Measurements from ENCODE around the gene MSL3B.
"Not testable (repeated sequence)": the region's sequence is repeated elsewhere in the genome, so short reads cannot be mapped to it uniquely, and the experiment has no call there.

Gene MSL3B

GRCh38 chr2:233867993-233868532 is at the start of gene MSL3B:
Gene MSL3B (minus strand): TSS chr2:233868386.
- DNase-seq = peak; percentile 40 to 56

DNA sequence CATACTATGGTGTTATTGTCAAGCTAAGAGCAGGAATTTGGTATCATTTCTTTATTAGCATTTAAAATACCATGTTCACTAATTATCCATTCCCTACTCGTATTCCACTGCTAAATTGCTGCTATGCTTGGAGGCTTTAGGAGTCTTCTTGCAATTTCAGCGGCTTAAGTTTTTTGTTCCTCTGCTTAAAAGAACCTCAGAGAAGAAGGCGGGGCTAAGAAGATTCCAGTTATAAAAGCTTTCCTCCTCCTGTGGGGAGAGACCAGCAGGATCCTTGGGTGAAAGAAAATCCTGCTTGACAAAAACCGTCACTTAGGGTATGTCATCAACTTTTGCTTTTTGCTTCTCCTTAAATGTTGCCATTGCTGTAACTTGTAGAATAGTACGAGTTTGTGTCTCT is 48.9 kb upstream of the MSL3B start, which contains the start of gene TRPM8:
TRPM8 (plus strand) TSS at position 258 of the 400 bp plus-strand sequence. CDS start 9,165 bp downstream, outside the sequence.
- DNase-seq = no peak

GRCh38 chr2:233915128-233915527 is 46.9 kb upstream of the MSL3B start:
- no peak for DNase-seq

DNA sequence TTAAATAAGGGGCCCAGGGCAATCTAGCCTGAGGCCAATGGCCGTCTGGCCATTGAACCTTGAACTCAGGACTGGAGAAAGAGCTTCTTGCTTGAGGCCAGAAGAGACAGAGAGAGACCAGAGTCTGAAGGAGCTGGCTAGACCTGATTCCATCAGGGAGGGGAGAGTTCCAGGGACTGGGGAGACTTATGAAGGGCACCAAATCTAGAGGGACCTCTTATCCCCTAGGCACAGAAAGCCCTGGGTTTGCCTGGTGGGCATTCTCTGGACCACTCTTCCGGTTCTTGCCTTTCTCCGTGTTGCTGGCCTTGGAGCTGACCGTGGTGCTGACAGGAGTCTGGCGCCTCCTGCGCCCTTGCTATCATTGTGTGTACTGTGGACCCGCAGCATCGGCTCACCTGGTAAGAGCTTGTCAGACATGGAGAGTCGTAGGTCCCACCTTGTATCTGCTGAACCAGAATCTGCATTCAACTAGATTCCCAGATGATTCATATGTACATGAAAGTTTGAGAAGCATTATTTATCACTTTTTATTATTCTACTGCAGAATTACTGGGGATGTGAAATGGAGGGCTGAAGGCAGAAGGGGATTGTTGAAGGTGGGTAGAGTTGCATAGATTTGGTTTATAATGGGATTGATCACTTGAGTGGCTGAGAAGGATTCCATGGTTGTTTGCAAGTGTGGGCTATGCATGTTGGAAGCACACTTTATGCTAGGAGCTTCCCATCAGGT is 44.7 kb upstream of the MSL3B start:
- peak in 1 of 2 donors; percentile 3 for DNase-seq

- no peak for DNase-seq
These were observed 39.4 kb upstream of the MSL3B start for GRCh38 chr2:233907627-233908026.

GRCh38 chr2:233905945-233906344 is 37.8 kb upstream of the MSL3B start:
- DNase-seq = no peak

DNA sequence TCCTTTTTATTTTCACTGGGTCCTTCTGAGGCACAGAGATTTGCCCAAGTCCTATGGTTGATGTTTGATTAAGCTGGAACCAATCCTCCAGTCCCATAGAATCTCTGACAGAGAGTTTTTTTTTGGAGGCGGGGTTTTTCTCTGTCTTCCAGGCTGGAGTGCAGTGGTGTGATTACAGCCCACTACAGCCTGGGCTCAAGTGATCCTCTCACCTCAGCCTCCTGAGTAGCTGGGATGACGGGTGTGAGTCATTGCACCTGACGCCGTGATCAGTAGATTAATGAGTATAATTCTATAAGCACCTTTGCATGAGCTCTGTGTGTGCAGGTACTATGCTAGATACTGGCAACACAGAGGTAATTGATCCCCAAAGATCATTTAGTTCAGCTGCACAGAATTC is 33.7 kb upstream of the MSL3B start:
- DNase-seq = no peak

- no peak for DNase-seq
These were observed 33.2 kb upstream of the MSL3B start for GRCh38 chr2:233901367-233901766.

- DNase-seq = not testable (repeated sequence)
These were observed 28.1 kb upstream of the MSL3B start for GRCh38 chr2:233896253-233896652.

GRCh38 chr2:233892793-233893192 is 24.6 kb upstream of the MSL3B start:
- no peak for DNase-seq

DNA sequence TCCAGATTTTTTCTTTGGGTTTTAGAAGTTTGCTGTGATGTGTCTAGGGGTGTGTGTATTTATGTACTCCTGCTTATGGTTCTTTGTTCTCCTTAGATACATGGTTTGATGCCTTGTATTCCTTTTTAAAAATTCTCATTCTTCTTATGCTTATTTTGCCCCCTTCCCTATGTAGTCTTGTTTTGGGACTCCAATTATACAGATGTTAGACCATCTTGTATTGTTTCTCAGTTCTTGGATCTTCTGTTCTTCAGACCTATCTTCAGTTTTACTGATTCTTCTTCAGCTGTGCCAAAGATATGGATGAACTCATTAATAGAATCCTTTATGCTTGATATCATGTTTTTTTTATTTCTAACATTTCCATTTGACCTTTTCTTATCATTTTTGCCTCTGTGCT is 14.2 kb upstream of the MSL3B start:
- DNase-seq = no peak

GRCh38 chr2:233872125-233872524 is 3.9 kb upstream of the MSL3B start:
- not testable (repeated sequence) for DNase-seq

- DNase-seq = no peak
These were observed 3.2 kb upstream of the MSL3B start for GRCh38 chr2:233871432-233871831.

DNA sequence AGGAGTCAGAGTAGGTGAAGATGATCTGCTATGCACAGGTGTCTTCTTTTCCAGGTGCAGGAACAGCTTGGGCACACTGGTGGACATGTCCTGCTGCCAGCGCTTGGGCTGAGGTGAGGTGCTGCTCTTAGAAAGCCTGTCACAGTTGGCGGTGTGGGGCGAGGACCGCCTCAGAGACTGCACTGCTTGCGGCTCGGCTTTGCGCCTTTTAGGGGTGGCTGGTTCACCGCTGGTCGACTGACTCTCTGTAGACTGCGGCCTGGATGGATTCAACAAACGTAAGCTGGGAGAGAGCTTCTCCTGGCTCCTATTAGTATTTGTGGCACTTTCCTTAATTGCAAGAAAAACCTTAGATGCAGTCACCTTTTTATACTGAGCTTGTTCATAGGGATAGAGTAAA is 1.7 kb downstream of the MSL3B start:
- no peak for DNase-seq

- no peak for DNase-seq
These were observed 2.3 kb downstream of the MSL3B start for GRCh38 chr2:233865838-233866237.

GRCh38 chr2:233862261-233862768 is 5.9 kb downstream of the MSL3B start:
- DNase-seq = no peak

GRCh38 chr2:233858331-233858730 is 9.9 kb downstream of the MSL3B start:
- DNase-seq = no peak

DNA sequence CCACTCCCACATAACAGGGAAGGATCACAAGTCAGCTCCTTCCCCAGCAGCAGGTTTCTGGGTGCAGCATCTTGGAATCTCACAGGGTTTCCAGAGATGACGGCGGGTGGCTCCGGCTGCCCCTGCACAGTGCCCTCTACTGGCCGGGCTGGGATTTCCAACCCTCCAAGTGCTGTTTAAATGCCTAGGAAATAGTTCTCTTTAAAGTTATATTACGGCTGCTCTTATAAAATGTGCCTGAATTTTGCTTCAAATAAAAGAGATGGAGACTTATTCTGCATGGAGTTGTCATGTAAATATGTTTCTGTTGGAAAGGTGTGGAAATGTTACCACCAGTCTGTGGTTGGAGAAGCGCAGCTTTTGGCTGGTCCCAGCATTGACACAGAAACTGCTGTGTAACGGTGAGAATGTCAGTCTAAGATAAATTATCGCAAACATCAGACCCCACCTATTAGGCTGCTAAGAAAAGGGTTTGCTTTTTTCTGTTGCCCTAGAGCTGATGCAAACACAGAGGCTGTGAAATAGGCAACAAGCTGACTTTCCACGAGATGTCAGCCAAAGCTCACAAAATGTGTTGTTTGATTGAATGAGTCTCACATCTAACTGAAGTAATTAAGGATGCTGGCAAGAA is 10.6 kb downstream of the MSL3B start:
- DNase-seq = peak; percentile 52 to 65

GRCh38 chr2:233856184-233856583 is 12.0 kb downstream of the MSL3B start:
- no peak for DNase-seq

DNA sequence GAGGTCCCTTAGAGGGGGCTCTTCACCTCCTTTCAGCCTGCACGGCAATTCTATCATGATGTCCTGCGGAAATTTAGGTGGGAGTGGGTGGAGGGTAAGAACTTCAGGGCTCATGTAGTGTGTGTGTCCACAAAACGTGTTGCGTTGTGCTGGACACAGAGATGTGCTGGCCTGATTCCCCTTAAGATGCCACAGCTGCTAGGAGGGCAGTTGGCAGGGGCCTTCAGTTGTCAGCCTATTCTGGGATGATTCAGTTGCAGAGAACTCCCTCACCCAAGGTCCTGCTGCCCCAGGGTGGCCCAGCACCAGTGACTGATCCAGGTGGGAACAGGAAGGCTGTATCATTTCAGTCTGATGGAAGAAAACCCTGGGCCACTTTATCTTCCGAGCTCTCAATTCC is 12.8 kb downstream of the MSL3B start:
- DNase-seq = no peak

- peak; percentile 80 to 82 for DNase-seq
These were observed 13.8 kb downstream of the MSL3B start, which contains the start of gene HJURP for GRCh38 chr2:233854241-233854981. Gene HJURP (minus strand): TSS chr2:233854535. CDS start chr2:233854500, 35 bp downstream.

- DNase-seq = no peak
These were observed 14.3 kb downstream of the MSL3B start for GRCh38 chr2:233853883-233854240.

DNA sequence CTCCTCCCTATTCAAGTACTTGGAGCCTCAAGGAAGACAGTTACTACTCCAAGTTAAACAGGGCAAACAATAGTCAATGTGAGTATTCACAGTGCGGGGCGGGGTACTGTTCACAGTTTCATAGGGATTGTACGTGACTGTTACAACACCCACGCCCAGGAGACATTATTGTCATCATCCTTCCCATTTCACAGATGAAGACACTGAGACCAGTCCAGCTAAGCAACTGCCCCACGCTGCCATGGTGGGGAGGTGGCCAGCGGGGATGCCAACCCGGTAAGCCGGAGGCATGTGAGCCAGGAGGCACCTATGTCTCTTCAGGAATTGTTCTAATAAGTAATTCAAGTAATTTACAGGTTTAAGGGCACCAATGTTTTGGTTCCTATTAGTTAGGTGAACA is 14.8 kb downstream of the MSL3B start:
- DNase-seq = peak in 1 of 2 donors; percentile 10

Data from stimulated activated CD4-positive, alpha-beta T cell treated with anti-CD3 and anti-CD28 coated beads, Interleukin-2, amount 100 ng/mL, for 48 hours (primary cell).